Putamen (tissue), 1 donor: ENCODE measurements around the gene ZNF397.

Experiments
- DNase-seq: peaks from one replicate; pipeline ENCODE4 v3.0.0-alpha.2; 2016; ENCODE audit warnings: low spot score

ZNF397 gene

GRCh38 chr18:35296060-35296459 lies 55.2 kb downstream of the ZNF397 start:
- no peak for DNase-seq

GRCh38 chr18:35303610-35304009 lies 62.8 kb downstream of the ZNF397 start:
- no peak for DNase-seq

- no peak for DNase-seq
These were observed 65.9 kb downstream of the ZNF397 start for GRCh38 chr18:35306588-35307250.
